NCI-H526 treated with DMSO at 0.1 percent for 48 hours (cell line): ENCODE data around the gene EID2B.
A peak's percentile ranks its signal among the peaks of the same experiment; 100 is the strongest.

Source experiments
- DNase-seq: peaks from one replicate; lab custom pipeline; 2025; lab: John Stamatoyannopoulos, UW

EID2B gene

GRCh38 chr19:39531834-39532232, 819 bp downstream of the EID2B start:
- DNase-seq = no peak

GRCh38 chr19:39525205-39525604, 7.4 kb downstream of the EID2B start:
- DNase-seq = no peak

- DNase-seq = no peak
Observed at GRCh38 chr19:39524495-39524894, 8.2 kb downstream of the EID2B start.

GRCh38 chr19:39520541-39521484, 11.8 kb downstream of the EID2B start:
- DNase-seq = no peak

GRCh38 chr19:39518975-39519374, 13.7 kb downstream of the EID2B start:
- no peak for DNase-seq

GRCh38 chr19:39518458-39518857, 14.2 kb downstream of the EID2B start:
- no peak for DNase-seq

GRCh38 chr19:39517432-39517831, 15.2 kb downstream of the EID2B start:
- no peak for DNase-seq

GRCh38 chr19:39516270-39516669, 16.4 kb downstream of the EID2B start:
- no peak for DNase-seq

- peak; percentile 36 for DNase-seq
Observed at GRCh38 chr19:39515551-39516191, 17.0 kb downstream of the EID2B start.

GRCh38 chr19:39514840-39515550, 17.7 kb downstream of the EID2B start, which contains the start of gene SELENOV:
Gene SELENOV (plus strand): TSS chr19:39515139. CDS start chr19:39515213, 74 bp downstream.
- DNase-seq = no peak

GRCh38 chr19:39512988-39513387, 19.7 kb downstream of the EID2B start:
- DNase-seq = no peak

GRCh38 chr19:39509233-39509632, 23.4 kb downstream of the EID2B start:
- DNase-seq = no peak

GRCh38 chr19:39508629-39509028, 24.0 kb downstream of the EID2B start:
- no peak for DNase-seq

GRCh38 chr19:39507715-39508364, 24.8 kb downstream of the EID2B start:
- no peak for DNase-seq

- peak; percentile 89 for DNase-seq
Observed at GRCh38 chr19:39506944-39507714, 25.5 kb downstream of the EID2B start.

- no peak for DNase-seq
Observed at GRCh38 chr19:39506598-39506943, 26.1 kb downstream of the EID2B start.

GRCh38 chr19:39502640-39503417, 29.8 kb downstream of the EID2B start:
- DNase-seq = peak; percentile 36

GRCh38 chr19:39501340-39501739, 31.3 kb downstream of the EID2B start:
- DNase-seq = no peak

GRCh38 chr19:39500543-39500942, 32.1 kb downstream of the EID2B start:
- DNase-seq = no peak

- DNase-seq = no peak
Observed at GRCh38 chr19:39499932-39500331, 32.7 kb downstream of the EID2B start.
